IMR-90 (cell line): ENCODE data around the gene LRP1-AS. TPM values are rescaled to one million over a fixed set of nuclear protein-coding genes. Genes with fewer than 3 reads are reported as not detected.

Experiments
- ATAC-seq: fragments of 200-7000 bp; cut with Tn5 transposase; 2 replicates; pipeline ENCODE4 v1.9.1; 2020; ENCODE audit warnings: low read depth, mild to moderate bottlenecking, moderate library complexity
- BruUV-seq: library from RNA; stranded (reverse); fragments of 400-500 nt; replicated peaks from 2 replicates; lab custom pipeline; 2021; lab: Mats Ljungman, UMichigan
- CTCF ChIA-PET: fragments of 300-600 bp; formaldehyde crosslinking; extraction: SDS; loops from one replicate; lab custom pipeline; 2021; ENCODE audit warnings: antibody characterized with exemption; lab: Yijun Ruan, JAX
- POLR2A ChIA-PET: fragments of 300-600 bp; sonication (Branson Sonifier 250); formaldehyde crosslinking; loops from one replicate; lab custom pipeline; 2022; ENCODE audit warnings: antibody characterized with exemption; ENCODE audit not compliant: unreplicated experiment; lab: Charles Lee
- DNase-seq: peaks from one replicate; pipeline ENCODE4 v3.0.0; 2013
- H2AFZ ChIP-seq: replicated peaks from 2 replicates; pipeline ENCODE3; 2013; ENCODE audit warnings: low read length, mild to moderate bottlenecking; ENCODE audit not compliant: poor library complexity
- H2AK5ac ChIP-seq: 2 replicates; pipeline ENCODE4 v1.6.1; 2013; ENCODE audit warnings: low read depth, low read length, inconsistent platforms
- H2AK9ac ChIP-seq: replicated peaks from 2 replicates; pipeline ENCODE3; 2013; ENCODE audit warnings: mild to moderate bottlenecking, low read depth, low read length, moderate library complexity; ENCODE audit not compliant: poor library complexity
- H2BK120ac ChIP-seq: 2 replicates; pipeline ENCODE4 v1.6.1; 2013; ENCODE audit warnings: low read depth, low read length, inconsistent platforms
- H2BK15ac ChIP-seq: 3 replicates; pipeline ENCODE4 v1.6.1; 2013; ENCODE audit warnings: low read depth, low read length, inconsistent platforms
- H2BK20ac ChIP-seq: 2 replicates; pipeline ENCODE4 v1.6.1; 2013; ENCODE audit warnings: low read depth, mild to moderate bottlenecking, inconsistent platforms, low read length, moderate library complexity
- H2BK5ac ChIP-seq: 2 replicates; pipeline ENCODE4 v1.6.1; 2013; ENCODE audit warnings: mild to moderate bottlenecking, low read depth, low read length, inconsistent platforms; ENCODE audit not compliant: poor library complexity, severe bottlenecking
- H3K14ac ChIP-seq: replicated peaks from 2 replicates; pipeline ENCODE4 v1.6.1; 2013; ENCODE audit warnings: low read depth, low read length, inconsistent platforms
- H3K18ac ChIP-seq: 2 replicates; pipeline ENCODE4 v1.6.1; 2013; ENCODE audit warnings: low read depth, low read length, control low read depth
- H3K23ac ChIP-seq: 2 replicates; pipeline ENCODE4 v1.6.1; 2013; ENCODE audit warnings: low read depth, low read length, inconsistent platforms
- H3K27ac ChIP-seq: 2 replicates; pipeline ENCODE4 v1.5.1; 2013; ENCODE audit warnings: mild to moderate bottlenecking, control low read depth, low read length; ENCODE audit not compliant: insufficient read depth
- H3K27me3 ChIP-seq: 2 replicates; pipeline ENCODE4 v1.6.1; 2013; ENCODE audit warnings: low read length; ENCODE audit not compliant: control insufficient read depth, insufficient read depth
- H3K36me3 ChIP-seq: 2 replicates; pipeline ENCODE4 v1.6.1; 2013; ENCODE audit warnings: low read length, mixed read lengths; ENCODE audit not compliant: control insufficient read depth, insufficient read depth
- H3K4ac ChIP-seq: 2 replicates; pipeline ENCODE4 v1.6.1; 2013; ENCODE audit warnings: low read depth, low read length, inconsistent platforms
- H3K4me1 ChIP-seq: 2 replicates; pipeline ENCODE4 v1.6.1; 2013; ENCODE audit warnings: low read length, mixed read lengths; ENCODE audit not compliant: control insufficient read depth, insufficient read depth
- H3K4me2 ChIP-seq: 2 replicates; pipeline ENCODE4 v1.6.1; 2013; ENCODE audit warnings: low read depth, mild to moderate bottlenecking, control low read depth, low read length, moderate library complexity
- H3K4me3 ChIP-seq: 2 replicates; pipeline ENCODE4 v1.5.1; 2013; ENCODE audit warnings: low read depth, mild to moderate bottlenecking, control low read depth, low read length, moderate library complexity; ENCODE audit not compliant: insufficient read depth
- H3K56ac ChIP-seq: 2 replicates; pipeline ENCODE4 v1.6.1; 2013; ENCODE audit warnings: low read length, inconsistent platforms; ENCODE audit not compliant: insufficient read depth; ENCODE audit errors: extremely low read depth
- H3K79me1 ChIP-seq, 2 experiments: 2 replicates each; pipeline ENCODE4 v1.6.1; 2013; ENCODE audit warnings: low read length in 2 of 2, inconsistent platforms in 1 of 2, low read depth in 1 of 2
- H3K9ac ChIP-seq: 2 replicates; pipeline ENCODE4 v1.6.1; 2013; ENCODE audit warnings: low read depth, low read length, control low read depth
- H3K9me1 ChIP-seq: 2 replicates; pipeline ENCODE4 v1.6.1; 2013; ENCODE audit warnings: low read length, inconsistent platforms; ENCODE audit not compliant: insufficient read depth
- H3K9me3 ChIP-seq: 2 replicates; pipeline ENCODE4 v1.6.1; 2013; ENCODE audit warnings: low read length; ENCODE audit not compliant: control insufficient read depth, insufficient read depth
- H4K20me1 ChIP-seq: 2 replicates; pipeline ENCODE4 v1.6.1; 2013; ENCODE audit warnings: low read length, inconsistent platforms; ENCODE audit not compliant: insufficient read depth
- H4K5ac ChIP-seq: 2 replicates; pipeline ENCODE4 v1.6.1; 2013; ENCODE audit warnings: mild to moderate bottlenecking, low read depth, low read length, control low read depth
- H4K8ac ChIP-seq, 2 experiments: 2 replicates each; pipeline ENCODE4 v1.6.1; 2013; ENCODE audit warnings: low read depth in 2 of 2, low read length in 2 of 2, control low read depth in 1 of 2, inconsistent platforms in 1 of 2
- H4K91ac ChIP-seq: 2 replicates; pipeline ENCODE4 v1.6.1; 2013; ENCODE audit warnings: low read depth, low read length, inconsistent platforms; ENCODE audit not compliant: insufficient read depth
- BHLHE40 ChIP-seq: fragments of 150-350 bp; IDR thresholded peaks from 2 replicates; pipeline ENCODE4 v1.6.1; 2016; ENCODE audit warnings: mild to moderate bottlenecking, low read depth, low read length
- CHD1 ChIP-seq: IDR thresholded peaks from 2 replicates; pipeline ENCODE4 v1.6.1; 2012; ENCODE audit warnings: low read depth, low read length, improper control_type of control experiment
- CTCF ChIP-seq: conservative IDR thresholded peaks from 2 replicates; pipeline ENCODE4 v1.5.1; 2012; ENCODE audit warnings: mild to moderate bottlenecking, low read depth, low read length, improper control_type of control experiment
- MAFK ChIP-seq: IDR thresholded peaks from 2 replicates; pipeline ENCODE4 v1.6.1; 2012; ENCODE audit warnings: low read depth, low read length, improper control_type of control experiment
- MXI1 ChIP-seq: IDR thresholded peaks from 2 replicates; pipeline ENCODE4 v1.6.1; 2012; ENCODE audit warnings: low read depth, mild to moderate bottlenecking, low read length, moderate library complexity, borderline replicate concordance
- RCOR1 ChIP-seq: IDR thresholded peaks from 2 replicates; pipeline ENCODE4 v1.6.1; 2012; ENCODE audit warnings: mild to moderate bottlenecking, low read length, improper control_type of control experiment; ENCODE audit not compliant: insufficient replicate concordance
- SMC3 ChIP-seq: fragments of 150-350 bp; IDR thresholded peaks from 2 replicates; pipeline ENCODE4 v1.6.1; 2016; ENCODE audit warnings: low read depth, mild to moderate bottlenecking, antibody characterized with exemption, low read length, moderate library complexity
- WGBS, 2 experiments: methylation state at CpG; one replicate each; pipeline versions ENCODE4 v1.1.5 to v1.1.7; 2013; ENCODE audit warnings: missing lambda C conversion rate in 2 of 2; ENCODE audit not compliant: insufficient read length in 1 of 2; ENCODE audit errors: extremely low coverage in 2 of 2; 5-methylcytosine and 5-hydroxymethylcytosine counted together
- dilution Hi-C: fragments of 300-500 bp; cut with HindIII; formaldehyde crosslinking; loops from one replicate; pipeline ENCODE4 v1.14.3; 2018; ENCODE audit warnings: low sequenced_read_pairs; ENCODE audit not compliant: unreplicated experiment
- in situ Hi-C: fragments of 300-500 bp; cut with MboI; formaldehyde crosslinking; loops from 3 replicates; pipeline ENCODE4 v1.14.3; 2019; ENCODE audit warnings: low sequenced_read_pairs, inconsistent platforms, mixed read lengths
- intact Hi-C: fragments of 100-400 bp; cut with micrococcal nuclease; formaldehyde crosslinking; loops from 2 replicates; pipeline ENCODE4 v1.10.0; 2022
- polyA plus RNA-seq, 3 experiments: library from polyadenylated mRNA; depleted of rRNA; stranded (reverse); fragments of >200 nt; gene quantifications; 2 replicates each; pipeline ENCODE4 v1.2.3, GENCODE V29; 2012; ENCODE audit warnings: low replicate concordance in 1 of 3
- total RNA-seq: library from RNA; depleted of rRNA; stranded (reverse); fragments of >200 nt; gene quantifications from 2 replicates; pipeline ENCODE4 v1.2.3, GENCODE V29; 2012

The LRP1-AS gene
- total and polyA plus RNA-seq, 2 of the 4 experiments (the other 2 are of a cell fraction): not detected

- in situ Hi-C loops: no loop called here
- H3K4me3 ChIP-seq: no peak overlapping the region
- no peak overlapping the region for H2BK5ac ChIP-seq
- DNase-seq (no peak), ATAC-seq (no peak)
- no peak overlapping the region for H2BK120ac ChIP-seq
- intact Hi-C loops: no loop called here
- peaks cover 5% of the 10 kb centered on the region for H3K4me1 ChIP-seq
- H3K23ac ChIP-seq: no peak overlapping the region
- H3K9ac ChIP-seq: no peak overlapping the region
- H3K27ac ChIP-seq: no peak overlapping the region
- H4K8ac ChIP-seq: no peak overlapping the region
- H3K27me3 ChIP-seq: no peaks in the 10 kb centered on the region
- CTCF ChIA-PET: no interaction called here
- POLR2A ChIA-PET: interaction anchor here (1.4 kb wide), 1 partner anchor 11 kb away, joined by 4 read pairs; no protein-coding TSS in a partner anchor
- TF ChIP-seq CHD1 (no peak), MXI1 (no peak), BHLHE40 (no peak), CTCF (no peak), RCOR1 (no peak), SMC3 (no peak), MAFK (no peak)
- no peak overlapping the region for H2BK15ac ChIP-seq
- H2AK9ac ChIP-seq: peak overlapping the region; percentile 26
- no peak overlapping the region for H2BK20ac ChIP-seq
- H3K79me1 ChIP-seq: peaks cover 18 to 46% of the 10 kb centered on the region in 2 experiments
- 88% methylated on average over 5 of the region's 14 CpGs; no CpG with 5 or more reads in 1 of the 2 experiments for WGBS, 2 experiments
- H3K56ac ChIP-seq: no peak overlapping the region
- H3K4me2 ChIP-seq: no peak overlapping the region
- H3K9me3 ChIP-seq: no peaks in the 10 kb centered on the region
- H4K5ac ChIP-seq: no peak overlapping the region
- H4K20me1 ChIP-seq: peaks cover 18% of the 10 kb centered on the region; the same call in 1 of the 2 replicates
- H3K18ac ChIP-seq: no peak overlapping the region
- no peak overlapping the region for H4K91ac ChIP-seq
- H3K4ac ChIP-seq: no peak overlapping the region
- no peak overlapping the region for H2AFZ ChIP-seq
- peaks cover 14% of the 10 kb centered on the region for H3K9me1 ChIP-seq
- H2AK5ac ChIP-seq: no peak overlapping the region
- no peak overlapping the region for H3K14ac ChIP-seq
- dilution Hi-C loops: no loop called here
- no TSS peak for BruUV-seq
- peaks cover 48% of the 10 kb centered on the region for H3K36me3 ChIP-seq
Measured at GRCh38 chr12:57105011-57105753, 42.2 kb downstream of the LRP1-AS start.
